Lower leg skin (tissue), 3 donors: ENCODE data around the gene EIF4EBP2.

ENCODE experiments used
- POLR2A ChIP-seq, 2 donors: fragments of 450-650 bp; IDR thresholded peaks; one replicate each; pipeline ENCODE4 v1.6.1; 2016 to 2017; ENCODE audit warnings: antibody characterized with exemption in 2 of 2, mild to moderate bottlenecking in 1 of 2, moderate library complexity in 1 of 2
- TF ChIP-seq, protein P1 (sequence below), 3 donors: fragments of 450-650 bp; IDR thresholded peaks; one replicate each; pipeline ENCODE4 v1.5.1; 2016; ENCODE audit warnings: antibody characterized with exemption in 3 of 3, mild to moderate bottlenecking in 3 of 3, moderate library complexity in 2 of 3

DNA sequence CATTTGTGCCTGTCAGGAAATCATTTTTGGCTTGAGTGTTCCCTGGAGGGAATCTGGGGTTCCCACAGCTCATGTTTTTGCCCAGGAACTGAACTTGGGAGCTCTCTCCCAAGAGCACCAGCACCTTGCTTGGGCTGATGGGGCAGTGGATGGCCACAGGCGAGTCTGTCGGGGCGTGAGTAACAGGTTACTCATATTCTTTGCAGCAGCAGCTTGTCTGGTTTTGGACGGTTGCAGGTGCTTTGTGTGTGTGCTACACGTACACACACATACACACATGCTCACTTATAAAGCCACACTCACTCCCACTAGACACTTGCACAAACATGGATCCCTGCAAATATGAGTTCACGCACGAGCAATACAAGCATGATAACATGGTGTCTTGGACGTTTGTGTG, 71.7 kb downstream of the EIF4EBP2 start:
- TF ChIP-seq, protein P1, sequence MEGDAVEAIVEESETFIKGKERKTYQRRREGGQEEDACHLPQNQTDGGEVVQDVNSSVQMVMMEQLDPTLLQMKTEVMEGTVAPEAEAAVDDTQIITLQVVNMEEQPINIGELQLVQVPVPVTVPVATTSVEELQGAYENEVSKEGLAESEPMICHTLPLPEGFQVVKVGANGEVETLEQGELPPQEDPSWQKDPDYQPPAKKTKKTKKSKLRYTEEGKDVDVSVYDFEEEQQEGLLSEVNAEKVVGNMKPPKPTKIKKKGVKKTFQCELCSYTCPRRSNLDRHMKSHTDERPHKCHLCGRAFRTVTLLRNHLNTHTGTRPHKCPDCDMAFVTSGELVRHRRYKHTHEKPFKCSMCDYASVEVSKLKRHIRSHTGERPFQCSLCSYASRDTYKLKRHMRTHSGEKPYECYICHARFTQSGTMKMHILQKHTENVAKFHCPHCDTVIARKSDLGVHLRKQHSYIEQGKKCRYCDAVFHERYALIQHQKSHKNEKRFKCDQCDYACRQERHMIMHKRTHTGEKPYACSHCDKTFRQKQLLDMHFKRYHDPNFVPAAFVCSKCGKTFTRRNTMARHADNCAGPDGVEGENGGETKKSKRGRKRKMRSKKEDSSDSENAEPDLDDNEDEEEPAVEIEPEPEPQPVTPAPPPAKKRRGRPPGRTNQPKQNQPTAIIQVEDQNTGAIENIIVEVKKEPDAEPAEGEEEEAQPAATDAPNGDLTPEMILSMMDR (IDR thresholded peaks at IDR 0.05) = no peak
- no peak for TF ChIP-seq POLR2A (IDR thresholded peaks at IDR 0.05)
